Trophoblast cell (in vitro differentiated cells and primary cell): ENCODE results near the gene STAM2.

Source experiments
- DNase-seq, 2 donors: peaks; one replicate each; pipeline ENCODE4 v3.0.0-alpha.2; 2016
- H2AFZ ChIP-seq: 2 replicates; pipeline ENCODE4 v1.6.1; 2013; ENCODE audit warnings: low read length, moderate library complexity, mild to moderate bottlenecking; ENCODE audit not compliant: insufficient read depth, poor library complexity
- H2AK5ac ChIP-seq: 2 replicates; pipeline ENCODE4 v1.6.1; 2013; ENCODE audit warnings: mild to moderate bottlenecking, low read length
- H2BK120ac ChIP-seq: 2 replicates; pipeline ENCODE4 v1.6.1; 2013; ENCODE audit warnings: low read length, mild to moderate bottlenecking, moderate library complexity; ENCODE audit not compliant: insufficient read depth, poor library complexity
- H2BK12ac ChIP-seq: 2 replicates; pipeline ENCODE4 v1.6.1; 2013; ENCODE audit warnings: mild to moderate bottlenecking, low read length, moderate library complexity
- H2BK5ac ChIP-seq: 2 replicates; pipeline ENCODE4 v1.6.1; 2013; ENCODE audit warnings: low read length, low read depth, moderate library complexity, mild to moderate bottlenecking; ENCODE audit not compliant: poor library complexity
- H3K14ac ChIP-seq: 2 replicates; pipeline ENCODE4 v1.6.1; 2013; ENCODE audit warnings: mild to moderate bottlenecking, low read length
- H3K18ac ChIP-seq: 2 replicates; pipeline ENCODE4 v1.6.1; 2013; ENCODE audit warnings: mild to moderate bottlenecking, low read length
- H3K23ac ChIP-seq: 2 replicates; pipeline ENCODE4 v1.6.1; 2013; ENCODE audit warnings: low read length
- H3K27ac ChIP-seq: 2 replicates; pipeline ENCODE4 v1.5.1; 2013; ENCODE audit warnings: low read depth, mild to moderate bottlenecking, inconsistent platforms, low read length, moderate library complexity
- H3K27me3 ChIP-seq: 2 replicates; pipeline ENCODE4 v1.6.1; 2013; ENCODE audit warnings: inconsistent platforms, mild to moderate bottlenecking, low read length, moderate library complexity; ENCODE audit not compliant: insufficient read depth
- H3K36me3 ChIP-seq, 2 experiments: 1 replicate in 1 of 2; 2 replicates in 1 of 2; pipeline ENCODE4 v1.6.1; 2013; ENCODE audit warnings: low read length in 2 of 2, mild to moderate bottlenecking in 2 of 2, moderate library complexity in 1 of 2; ENCODE audit not compliant: insufficient read depth in 2 of 2, control insufficient read depth in 1 of 2
- H3K4ac ChIP-seq: 2 replicates; pipeline ENCODE4 v1.6.1; 2013; ENCODE audit warnings: low read depth, mild to moderate bottlenecking, low read length, moderate library complexity
- H3K4me1 ChIP-seq, 2 experiments: 1 replicate in 1 of 2; 2 replicates in 1 of 2; pipeline ENCODE4 v1.6.1; 2013; ENCODE audit warnings: low read length in 2 of 2, mild to moderate bottlenecking in 2 of 2, moderate library complexity in 1 of 2; ENCODE audit not compliant: insufficient read depth in 2 of 2, control insufficient read depth in 1 of 2
- H3K4me2 ChIP-seq: 2 replicates; pipeline ENCODE4 v1.6.1; 2013; ENCODE audit warnings: inconsistent platforms, mild to moderate bottlenecking, low read length, moderate library complexity
- H3K4me3 ChIP-seq: 2 replicates; pipeline ENCODE4 v1.5.1; 2013; ENCODE audit warnings: mild to moderate bottlenecking, low read depth, low read length, inconsistent platforms
- H3K79me1 ChIP-seq: one replicate; pipeline ENCODE4 v1.6.1; 2013; ENCODE audit warnings: low read length
- H3K79me2 ChIP-seq: 2 replicates; pipeline ENCODE4 v1.6.1; 2013; ENCODE audit warnings: low read length, mild to moderate bottlenecking; ENCODE audit not compliant: control insufficient read depth, insufficient read depth, poor library complexity
- H3K9ac ChIP-seq: 2 replicates; pipeline ENCODE4 v1.6.1; 2013; ENCODE audit warnings: mild to moderate bottlenecking, low read length
- H3K9me3 ChIP-seq: 2 replicates; pipeline ENCODE4 v1.6.1; 2013; ENCODE audit warnings: low read depth, mild to moderate bottlenecking, control low read depth, inconsistent platforms, low read length; ENCODE audit not compliant: insufficient read depth
- H4K12ac ChIP-seq: 2 replicates; pipeline ENCODE4 v1.6.1; 2013; ENCODE audit warnings: low read depth, mild to moderate bottlenecking, low read length, moderate library complexity
- H4K8ac ChIP-seq: 2 replicates; pipeline ENCODE4 v1.6.1; 2013; ENCODE audit warnings: low read depth, mild to moderate bottlenecking, low read length, moderate library complexity
- H4K91ac ChIP-seq: one replicate; pipeline ENCODE4 v1.6.1; 2013; ENCODE audit warnings: low read depth, mild to moderate bottlenecking, low read length, moderate library complexity
- WGBS: extraction: QIAGEN DNeasy Blood & Tissue Kit; methylation state at CpG from one replicate; pipeline ENCODE4 v1.1.7; 2013; ENCODE audit warnings: missing lambda C conversion rate; ENCODE audit not compliant: insufficient read length, insufficient coverage; ENCODE audit errors: extremely low coverage; 5-methylcytosine and 5-hydroxymethylcytosine counted together

Gene STAM2

GRCh38 chr2:152078662-152079061 lies 96.9 kb downstream of the STAM2 start:
- no peak overlapping the region for H2AFZ ChIP-seq
- H3K79me1 ChIP-seq: no peaks in the 10 kb centered on the region
- no peak overlapping the region for H3K23ac ChIP-seq
- H3K36me3 ChIP-seq: no peaks in the 10 kb centered on the region
- no peak overlapping the region for H4K91ac ChIP-seq
- no peak overlapping the region for H2BK5ac ChIP-seq
- no peak overlapping the region for H2AK5ac ChIP-seq
- no peak overlapping the region for H2BK12ac ChIP-seq
- H3K27me3 ChIP-seq: no peaks in the 10 kb centered on the region
- H4K8ac ChIP-seq: no peak overlapping the region
- no peak overlapping the region for H3K18ac ChIP-seq
- no peaks in the 10 kb centered on the region for H3K79me2 ChIP-seq
- DNase-seq: no peak
- peaks cover 5% of the 10 kb centered on the region for H3K9me3 ChIP-seq
- H4K12ac ChIP-seq: no peak overlapping the region
- no peak overlapping the region for H3K4me2 ChIP-seq
- no peaks in the 10 kb centered on the region for H3K4me1 ChIP-seq
- no peak overlapping the region for H3K4ac ChIP-seq
- WGBS: no CpG with 5 or more reads among the region's 2 CpGs
- no peak overlapping the region for H3K14ac ChIP-seq
- no peak overlapping the region for H3K4me3 ChIP-seq
- no peak overlapping the region for H2BK120ac ChIP-seq
- H3K27ac ChIP-seq: no peak overlapping the region
- H3K9ac ChIP-seq: no peak overlapping the region

- Histone ChIP-seq H3K14ac (no peak overlapping the region), H4K91ac (no peak overlapping the region), H3K18ac (no peak overlapping the region), H3K4ac (no peak overlapping the region), H3K36me3 (no peaks in the 10 kb centered on the region), H2AFZ (no peak overlapping the region), H2BK120ac (no peak overlapping the region), H3K4me2 (no peak overlapping the region), H4K8ac (no peak overlapping the region), H3K9me3 (peaks cover 5% of the 10 kb centered on the region), H3K4me1 (no peaks in the 10 kb centered on the region), H3K27ac (no peak overlapping the region), H2BK5ac (no peak overlapping the region), H2AK5ac (no peak overlapping the region), H3K23ac (no peak overlapping the region), H2BK12ac (no peak overlapping the region), H3K79me1 (no peaks in the 10 kb centered on the region), H3K9ac (no peak overlapping the region), H4K12ac (no peak overlapping the region), H3K27me3 (no peaks in the 10 kb centered on the region), H3K79me2 (no peaks in the 10 kb centered on the region), H3K4me3 (no peak overlapping the region)
- DNase-seq: no peak
- WGBS: no CpG with 5 or more reads among the region's 9 CpGs
These were observed 97.5 kb downstream of the STAM2 start for GRCh38 chr2:152078023-152078422.

GRCh38 chr2:152075461-152076050 lies 100.0 kb downstream of the STAM2 start:
- H4K12ac ChIP-seq: no peak overlapping the region
- no peak overlapping the region for H2BK12ac ChIP-seq
- H2BK120ac ChIP-seq: no peak overlapping the region
- no peak overlapping the region for H3K9ac ChIP-seq
- no peak overlapping the region for H3K18ac ChIP-seq
- H3K4me1 ChIP-seq: peaks cover 0 to 2% of the 10 kb centered on the region in 2 experiments
- no peak overlapping the region for H3K27ac ChIP-seq
- no peak overlapping the region for H2AK5ac ChIP-seq
- H3K36me3 ChIP-seq: no peaks in the 10 kb centered on the region
- no peak for DNase-seq
- H3K27me3 ChIP-seq: no peaks in the 10 kb centered on the region
- no peak overlapping the region for H3K4me3 ChIP-seq
- H2BK5ac ChIP-seq: no peak overlapping the region
- H3K79me1 ChIP-seq: no peaks in the 10 kb centered on the region
- no peak overlapping the region for H3K4ac ChIP-seq
- H2AFZ ChIP-seq: no peak overlapping the region
- WGBS: no CpG with 5 or more reads among the region's 4 CpGs
- H4K8ac ChIP-seq: no peak overlapping the region
- no peak overlapping the region for H3K23ac ChIP-seq
- no peak overlapping the region for H3K14ac ChIP-seq
- no peaks in the 10 kb centered on the region for H3K79me2 ChIP-seq
- no peak overlapping the region for H3K4me2 ChIP-seq
- H3K9me3 ChIP-seq: peaks cover 5% of the 10 kb centered on the region
- no peak overlapping the region for H4K91ac ChIP-seq

GRCh38 chr2:152072011-152072410 lies 103.6 kb downstream of the STAM2 start:
- Histone ChIP-seq H3K4ac (no peak overlapping the region), H2AFZ (no peak overlapping the region), H2BK120ac (no peak overlapping the region), H3K9me3 (peaks cover 5% of the 10 kb centered on the region), H3K23ac (no peak overlapping the region), H3K4me1 (peaks cover 0 to 2% of the 10 kb centered on the region in 2 experiments), H2BK5ac (no peak overlapping the region), H4K12ac (no peak overlapping the region), H3K27me3 (no peaks in the 10 kb centered on the region), H4K8ac (no peak overlapping the region), H2AK5ac (no peak overlapping the region), H3K79me2 (no peaks in the 10 kb centered on the region), H4K91ac (no peak overlapping the region), H3K9ac (no peak overlapping the region), H3K14ac (no peak overlapping the region), H3K18ac (no peak overlapping the region), H2BK12ac (no peak overlapping the region), H3K79me1 (no peaks in the 10 kb centered on the region), H3K4me3 (no peak overlapping the region), H3K27ac (no peak overlapping the region), H3K4me2 (no peak overlapping the region), H3K36me3 (no peaks in the 10 kb centered on the region)
- WGBS: no CpG with 5 or more reads among the region's 2 CpGs
- peak in 1 of 2 donors; percentile 11 for DNase-seq
